RWPE1 (cell line): ENCODE data around the gene CCR5AS.
"Not testable (repeated sequence)": the region's sequence is repeated elsewhere in the genome, so short reads cannot be mapped to it uniquely, and the experiment has no call there.

Experiments
- CTCF ChIA-PET: fragments of 350-600 bp; sonication (Branson Sonifier 250); formaldehyde crosslinking; extraction: SDS; loops from one replicate; lab custom pipeline; 2021; lab: Yijun Ruan, JAX
- POLR2A ChIA-PET: fragments of 400-600 bp; formaldehyde crosslinking; extraction: SDS; loops from one replicate; lab custom pipeline; 2020; ENCODE audit warnings: antibody characterized with exemption; ENCODE audit not compliant: low non-redundant PET; lab: Yijun Ruan, JAX
- DNase-seq: peaks from one replicate; pipeline ENCODE4 v3.0.0; 2012; ENCODE audit warnings: low spot score
- H3K27ac ChIP-seq: fragments of 450-650 bp; 2 replicates; pipeline ENCODE4 v1.5.1; 2017
- TF ChIP-seq, protein P1 (sequence below): fragments of 450-650 bp; conservative IDR thresholded peaks from 2 replicates; pipeline ENCODE4 v1.5.1; 2017; ENCODE audit warnings: low read depth, mild to moderate bottlenecking

Gene CCR5AS

DNA sequence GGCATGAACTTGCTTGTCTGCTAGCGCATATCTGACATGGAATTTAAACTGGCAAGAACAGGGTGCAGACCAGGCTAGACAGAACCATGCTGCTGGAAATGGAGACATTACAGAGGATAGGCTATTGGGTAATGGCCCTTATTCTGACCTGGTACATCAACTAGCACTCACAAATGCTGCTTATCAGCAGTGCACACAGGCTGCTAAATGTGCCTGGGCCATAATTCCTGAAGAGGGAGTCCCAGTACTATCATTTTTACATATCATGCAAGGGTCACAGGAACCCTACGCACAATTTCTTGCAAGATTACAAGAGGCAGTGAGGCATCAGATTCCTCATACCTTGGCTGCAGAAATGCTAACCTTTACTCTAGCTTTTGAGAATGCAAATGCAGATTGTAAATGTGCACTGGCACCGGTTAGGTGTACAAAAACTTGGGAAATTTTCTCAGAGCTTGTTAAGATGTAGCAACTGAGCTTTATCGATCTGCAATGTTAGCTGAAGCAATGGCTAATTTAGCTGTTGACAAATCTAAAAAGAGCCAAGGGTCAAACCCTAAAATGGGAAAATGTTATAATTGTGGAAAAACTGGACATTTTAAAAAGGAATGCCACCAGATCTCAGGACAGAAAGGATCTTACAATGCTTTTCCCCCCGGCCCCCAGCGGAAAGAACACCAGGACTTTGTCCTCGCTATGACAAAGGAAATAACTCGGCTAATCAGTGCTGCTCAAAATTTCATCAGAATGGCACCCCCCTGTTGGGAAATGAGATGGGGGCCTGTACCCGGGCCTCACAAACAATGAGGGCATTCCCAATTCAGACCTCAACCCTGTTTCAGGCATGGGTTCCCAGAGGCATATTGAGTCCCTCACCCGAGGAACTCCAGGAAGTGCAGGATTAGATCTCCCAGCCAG lies 21.3 kb upstream of the CCR5AS start:
- TF ChIP-seq, protein P1, sequence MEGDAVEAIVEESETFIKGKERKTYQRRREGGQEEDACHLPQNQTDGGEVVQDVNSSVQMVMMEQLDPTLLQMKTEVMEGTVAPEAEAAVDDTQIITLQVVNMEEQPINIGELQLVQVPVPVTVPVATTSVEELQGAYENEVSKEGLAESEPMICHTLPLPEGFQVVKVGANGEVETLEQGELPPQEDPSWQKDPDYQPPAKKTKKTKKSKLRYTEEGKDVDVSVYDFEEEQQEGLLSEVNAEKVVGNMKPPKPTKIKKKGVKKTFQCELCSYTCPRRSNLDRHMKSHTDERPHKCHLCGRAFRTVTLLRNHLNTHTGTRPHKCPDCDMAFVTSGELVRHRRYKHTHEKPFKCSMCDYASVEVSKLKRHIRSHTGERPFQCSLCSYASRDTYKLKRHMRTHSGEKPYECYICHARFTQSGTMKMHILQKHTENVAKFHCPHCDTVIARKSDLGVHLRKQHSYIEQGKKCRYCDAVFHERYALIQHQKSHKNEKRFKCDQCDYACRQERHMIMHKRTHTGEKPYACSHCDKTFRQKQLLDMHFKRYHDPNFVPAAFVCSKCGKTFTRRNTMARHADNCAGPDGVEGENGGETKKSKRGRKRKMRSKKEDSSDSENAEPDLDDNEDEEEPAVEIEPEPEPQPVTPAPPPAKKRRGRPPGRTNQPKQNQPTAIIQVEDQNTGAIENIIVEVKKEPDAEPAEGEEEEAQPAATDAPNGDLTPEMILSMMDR: no peak
- CTCF ChIA-PET: no interaction called here
- H3K27ac ChIP-seq: no peak overlapping the region
- POLR2A ChIA-PET: no interaction called here
- no peak for DNase-seq

DNA sequence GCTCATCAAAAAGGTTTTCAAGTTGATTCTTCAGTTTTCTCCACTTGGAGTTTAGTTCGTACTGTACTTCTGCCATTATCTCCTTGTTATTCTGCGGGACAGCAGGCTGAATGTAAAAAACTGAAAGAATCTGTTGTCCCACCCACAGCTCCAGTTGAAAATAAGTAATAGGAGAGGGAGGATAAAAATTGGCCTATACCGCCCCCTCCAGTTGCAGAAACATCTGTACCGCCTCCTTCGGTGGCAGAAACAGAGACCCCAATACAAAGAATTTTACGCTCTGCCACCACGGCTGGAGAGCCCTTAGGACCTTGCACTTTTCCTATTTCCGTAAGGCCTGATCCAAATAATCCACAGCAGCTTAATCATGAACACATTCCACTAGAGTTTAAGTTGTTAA lies 20.5 kb upstream of the CCR5AS start:
- H3K27ac ChIP-seq, POLR2A ChIA-PET, DNase-seq, CTCF ChIA-PET: not testable (repeated sequence)

DNA sequence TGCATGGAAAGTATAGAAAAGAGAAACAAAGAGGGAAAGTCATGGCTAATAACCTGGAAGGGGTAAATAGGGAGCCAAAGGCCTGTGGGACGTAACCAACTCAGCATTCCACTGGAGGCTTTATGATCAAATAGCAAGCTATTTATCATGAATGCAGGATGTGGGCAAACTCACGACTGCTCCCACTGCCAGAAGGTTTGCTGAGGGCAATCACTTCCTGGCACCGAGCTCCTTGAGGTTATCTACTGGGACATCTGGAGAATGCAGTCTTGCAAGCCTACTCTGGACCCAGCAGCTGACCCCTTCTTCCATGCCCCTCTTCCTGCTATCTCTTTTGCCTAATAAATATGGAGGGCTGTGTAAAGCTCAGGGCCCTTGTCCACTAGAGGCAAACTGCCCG lies 19.6 kb upstream of the CCR5AS start:
- CTCF ChIA-PET, POLR2A ChIA-PET, H3K27ac ChIP-seq, DNase-seq: not testable (repeated sequence)

DNA sequence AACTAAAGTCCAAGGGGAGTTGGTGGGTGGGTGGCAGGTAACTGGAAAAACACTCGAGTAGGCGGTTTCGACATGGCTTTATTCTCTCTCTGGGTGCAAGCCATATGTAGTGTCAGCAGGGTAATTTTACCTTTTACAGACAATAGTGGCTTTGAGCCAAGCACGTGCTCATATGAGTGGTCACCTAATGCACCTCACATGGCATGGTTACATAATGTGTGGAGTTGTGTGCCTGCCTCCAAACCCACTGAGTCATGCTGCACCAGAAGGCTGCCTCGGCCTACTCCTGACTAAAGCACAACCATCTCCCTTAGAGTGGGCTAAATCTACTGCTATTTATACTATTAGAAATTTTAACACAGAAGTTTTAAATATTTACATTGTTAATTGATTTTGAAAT lies 16.7 kb upstream of the CCR5AS start:
- CTCF ChIA-PET: no interaction called here

DNA sequence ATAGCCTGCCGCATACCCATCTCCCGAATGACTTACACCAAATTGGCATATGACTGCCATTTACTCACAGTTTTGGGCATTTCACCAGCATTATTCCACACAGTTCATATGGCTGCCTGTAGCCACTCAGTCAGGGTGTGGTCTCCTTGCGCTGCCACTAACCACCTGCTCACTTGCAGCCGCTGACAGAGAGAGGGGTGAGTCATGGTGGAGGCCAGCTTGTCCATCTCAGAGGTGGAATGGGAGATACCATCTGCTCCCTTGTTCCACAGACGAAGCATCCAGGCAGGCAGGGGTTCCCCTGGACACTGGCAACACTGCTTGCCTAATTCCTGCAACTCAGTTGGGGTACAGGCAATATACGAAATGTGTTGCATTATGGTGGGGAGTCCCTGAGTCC lies 15.8 kb upstream of the CCR5AS start:
- TF ChIP-seq, protein P1: no peak
- peak; percentile 82 for DNase-seq
- peak overlapping the region; percentile 82 for H3K27ac ChIP-seq
- CTCF ChIA-PET: interaction anchor here (0.6 kb wide), 1 partner anchor 259 kb away, joined by 3 read pairs; no protein-coding TSS in a partner anchor
- POLR2A ChIA-PET: interaction anchor here (0.6 kb wide), 1 partner anchor 180 kb away, joined by 6 read pairs; the partner anchor contains the start of gene CCR3

More for the DNA sequence above, 16.7 kb upstream of the CCR5AS start:
- TF ChIP-seq, protein P1: no peak
- DNase-seq: peak; percentile 17
- POLR2A ChIA-PET: no interaction called here
- H3K27ac ChIP-seq: peak overlapping the region; percentile 82

DNA sequence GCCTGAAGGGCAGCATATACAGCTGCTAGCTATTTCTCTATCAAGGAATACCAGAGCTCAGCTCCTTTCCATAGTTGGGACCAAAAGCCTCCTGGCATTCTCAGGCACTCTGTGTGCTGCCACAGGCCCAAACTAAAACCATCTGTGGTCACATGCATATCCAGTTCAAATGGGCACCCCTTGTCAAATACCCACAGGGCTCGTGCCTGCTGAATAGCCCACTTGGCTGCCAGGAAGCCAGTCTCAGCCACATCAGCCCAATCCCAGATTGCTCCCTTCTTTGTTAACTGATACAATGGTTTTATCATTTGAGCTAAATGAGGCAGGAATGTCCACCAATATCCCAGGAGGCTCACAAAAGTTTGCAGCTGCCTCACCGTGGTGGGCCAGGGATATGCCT lies 14.1 kb upstream of the CCR5AS start:
- ChIA-PET POLR2A (no interaction called here), CTCF (no interaction called here)
- TF ChIP-seq, protein P1: no peak
- no peak overlapping the region for H3K27ac ChIP-seq
- no peak for DNase-seq

DNA sequence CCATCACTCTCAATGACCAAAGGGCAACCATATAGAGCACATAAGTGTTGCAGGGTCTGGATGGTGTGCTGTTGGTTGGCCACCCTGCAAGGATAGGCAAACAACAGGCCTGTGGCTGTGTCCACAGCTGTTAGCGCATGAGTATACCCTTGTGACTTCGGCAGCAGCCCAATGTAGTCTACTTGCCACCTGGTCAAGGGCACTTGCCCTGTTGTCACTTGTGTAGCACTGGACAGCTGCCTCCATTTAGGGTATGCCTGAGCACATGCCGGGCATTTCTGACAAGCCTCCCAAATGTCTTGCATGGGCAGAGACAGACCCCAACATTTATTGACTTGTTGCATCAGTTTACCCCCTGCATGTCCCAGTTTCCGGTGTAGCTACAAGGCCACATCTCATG lies 12.9 kb upstream of the CCR5AS start:
- ChIA-PET CTCF (no interaction called here), POLR2A (no interaction called here)
- no peak for DNase-seq
- TF ChIP-seq, protein P1: no peak
- no peak overlapping the region for H3K27ac ChIP-seq
